HepG2 (cell line): ENCODE data around the gene TRPM1. TPM values are rescaled to one million over a fixed set of nuclear protein-coding genes. Genes with fewer than 3 reads are reported as not detected.

ENCODE experiments used
- ATAC-seq: fragments of 200-7000 bp; cut with Tn5 transposase; 3 replicates; pipeline ENCODE4 v1.9.1; 2020; ENCODE audit warnings: mild to moderate bottlenecking, moderate library complexity
- BruUV-seq: library from RNA; stranded (reverse); fragments of 400-500 nt; replicated peaks from 2 replicates; lab custom pipeline; 2021; lab: Mats Ljungman, UMichigan
- CTCF ChIA-PET: fragments of 300-600 bp; formaldehyde crosslinking; extraction: SDS; loops from one replicate; lab custom pipeline; 2021; ENCODE audit warnings: low total read pairs, inconsistent platforms, low intra/inter-chr PET ratio; lab: Yijun Ruan, JAX
- POLR2A ChIA-PET: fragments of 350-600 bp; sonication (Branson Sonifier 250); formaldehyde crosslinking; loops from one replicate; lab custom pipeline; 2020; ENCODE audit warnings: antibody characterized with exemption, inconsistent platforms; lab: Yijun Ruan, JAX
- DNase-seq: peaks from one replicate; pipeline ENCODE4 v3.0.0-alpha.2; 2015; ENCODE audit warnings: low spot score
- FAIRE-seq: peaks from 3 replicates; lab custom pipeline; 2011; peaks lifted over from hg19 to GRCh38; lab: Jason Lieb, UNC
- H2AFZ ChIP-seq: one replicate; pipeline ENCODE4 v1.6.1; 2011; ENCODE audit warnings: low read length, inconsistent platforms
- H3K27ac ChIP-seq: fragments of 300-600 bp; 3 replicates; pipeline ENCODE4 v1.8.0; 2011; ENCODE audit warnings: mixed run types, mild to moderate bottlenecking, mixed read lengths, low read length, inconsistent platforms; ENCODE audit not compliant: insufficient read depth; ENCODE audit errors: extremely low read length
- H3K27me3 ChIP-seq, 2 experiments: fragments of 200-600 bp in 1 of 2; 2 replicates in 1 of 2; 3 replicates in 1 of 2; pipeline versions ENCODE4 v1.6.0 to v1.8.0; 2011; ENCODE audit warnings: low read length in 2 of 2, mild to moderate bottlenecking in 2 of 2, moderate library complexity in 2 of 2, inconsistent platforms in 1 of 2; ENCODE audit not compliant: insufficient read depth in 2 of 2, control insufficient read depth in 1 of 2
- H3K36me3 ChIP-seq, 2 experiments: fragments of 200-600 bp in 1 of 2; replicated peaks in 1 of 2; 2 replicates in 1 of 2; 3 replicates in 1 of 2; pipeline versions ENCODE4 v1.5.1 to v1.8.0; 2011; ENCODE audit warnings: low read length in 2 of 2, inconsistent platforms in 1 of 2; ENCODE audit not compliant: insufficient read depth in 2 of 2, control insufficient read depth in 1 of 2
- H3K4me1 ChIP-seq: 2 replicates; pipeline ENCODE4 v1.5.1; 2012; ENCODE audit warnings: low read length, inconsistent platforms; ENCODE audit not compliant: insufficient read depth
- H3K4me2 ChIP-seq: 2 replicates; pipeline ENCODE4 v1.6.0; 2011; ENCODE audit warnings: low read depth, low read length, inconsistent platforms
- H3K4me3 ChIP-seq, 3 experiments: fragments of 200-600 bp in 1 of 3; sonication (generic), shearing (Covaris generic) in 1 of 3; replicated peaks in 1 of 3; 2 replicates each; pipeline ENCODE4 v1.5.1; 2011 to 2016; ENCODE audit warnings: low read length in 3 of 3, inconsistent platforms in 2 of 3, low read depth in 2 of 3, mild to moderate bottlenecking in 2 of 3, control low read depth in 1 of 3, mixed read lengths in 1 of 3; ENCODE audit not compliant: insufficient read depth in 1 of 3
- H3K79me2 ChIP-seq: one replicate; pipeline ENCODE4 v1.6.1; 2011; ENCODE audit warnings: low read length, inconsistent platforms; ENCODE audit not compliant: insufficient read depth
- H3K9ac ChIP-seq: 2 replicates; pipeline ENCODE4 v1.6.0; 2011; ENCODE audit warnings: mild to moderate bottlenecking, low read depth, low read length, inconsistent platforms; ENCODE audit not compliant: insufficient read depth
- H3K9me3 ChIP-seq: 2 replicates; pipeline ENCODE4 v1.5.1; 2012; ENCODE audit warnings: mild to moderate bottlenecking, low read length
- H4K20me1 ChIP-seq: 2 replicates; pipeline ENCODE4 v1.6.0; 2011; ENCODE audit warnings: inconsistent platforms, mild to moderate bottlenecking, low read length, moderate library complexity; ENCODE audit not compliant: insufficient read depth
- AGO1 ChIP-seq: fragments of 200-400 bp; formaldehyde crosslinking; IDR thresholded peaks from 2 replicates; pipeline ENCODE4 v1.6.1; 2017; ENCODE audit warnings: mild to moderate bottlenecking, low read depth, low read length, moderate library complexity; ENCODE audit not compliant: poor library complexity, severe bottlenecking
- CEBPG ChIP-seq: IDR thresholded peaks from 2 replicates; pipeline ENCODE4 v1.6.1; 2016
- HDAC2 ChIP-seq: sonication (generic); formaldehyde crosslinking; IDR thresholded peaks from 2 replicates; pipeline ENCODE4 v1.4.0; 2020; ENCODE audit warnings: missing genetic modification reagents
- MAFF ChIP-seq: IDR thresholded peaks from 2 replicates; pipeline ENCODE4 v1.6.1; 2011; ENCODE audit warnings: low read depth, low read length, improper control_type of control experiment
- RCOR2 ChIP-seq: IDR thresholded peaks from 2 replicates; pipeline ENCODE4 v1.6.1; 2016; ENCODE audit warnings: missing biosample characterization, missing genetic modification reagents
- SIX1 ChIP-seq: sonication (generic); formaldehyde crosslinking; IDR thresholded peaks from 2 replicates; pipeline ENCODE4 v1.4.0; 2020; ENCODE audit warnings: missing genetic modification reagents, borderline replicate concordance
- SMAD3 ChIP-seq: sonication (generic); formaldehyde crosslinking; IDR thresholded peaks from 2 replicates; pipeline ENCODE4 v1.4.0; 2020; ENCODE audit warnings: missing genetic modification reagents
- TCF7 ChIP-seq: sonication (generic); IDR thresholded peaks from 2 replicates; pipeline ENCODE4 v1.6.1; 2016; ENCODE audit warnings: antibody characterized with exemption, low read depth
- TFDP2 ChIP-seq: sonication (generic); formaldehyde crosslinking; IDR thresholded peaks from 2 replicates; pipeline ENCODE4 v1.4.0; 2020; ENCODE audit warnings: missing genetic modification reagents
- ZBTB8A ChIP-seq: sonication (generic); formaldehyde crosslinking; IDR thresholded peaks from 2 replicates; pipeline ENCODE4 v1.4.0; 2020; ENCODE audit warnings: mild to moderate bottlenecking, low read depth, missing genetic modification reagents, borderline replicate concordance
- ZFY ChIP-seq: sonication (generic); formaldehyde crosslinking; IDR thresholded peaks from 2 replicates; pipeline ENCODE4 v1.4.0; 2020; ENCODE audit warnings: missing genetic modification reagents
- ZHX2 ChIP-seq, 2 experiments: sonication (generic) in 1 of 2; formaldehyde crosslinking in 1 of 2; IDR thresholded peaks; 2 replicates each; pipeline versions ENCODE4 v1.6.1 to v1.9.0; 2014 to 2022; ENCODE audit warnings: antibody characterized with exemption in 1 of 2, borderline replicate concordance in 1 of 2, inconsistent platforms in 1 of 2, low read depth in 1 of 2, missing genetic modification reagents in 1 of 2
- ZNF235 ChIP-seq: sonication (generic); formaldehyde crosslinking; IDR thresholded peaks from 2 replicates; pipeline ENCODE4 v1.8.1; 2023; ENCODE audit warnings: mild to moderate bottlenecking, missing genetic modification reagents, borderline replicate concordance
- ZNF251 ChIP-seq: sonication (generic); formaldehyde crosslinking; IDR thresholded peaks from 2 replicates; pipeline ENCODE4 v1.9.0; 2021; ENCODE audit warnings: mild to moderate bottlenecking, missing genetic modification reagents
- ZNF335 ChIP-seq: sonication (generic); formaldehyde crosslinking; IDR thresholded peaks from 2 replicates; pipeline ENCODE4 v1.4.0; 2020; ENCODE audit warnings: missing genetic modification reagents
- ZNF546 ChIP-seq: sonication (generic); formaldehyde crosslinking; conservative IDR thresholded peaks from 2 replicates; pipeline ENCODE4 v1.8.1; 2023; ENCODE audit warnings: mild to moderate bottlenecking, missing genetic modification reagents
- ZNF629 ChIP-seq: sonication (generic); formaldehyde crosslinking; conservative IDR thresholded peaks from 2 replicates; pipeline ENCODE4 v1.5.0; 2020; ENCODE audit warnings: missing genetic modification reagents
- WGBS: methylation state at CpG from one replicate; pipeline ENCODE4 v1.1.6; 2017; ENCODE audit warnings: low lambda C conversion rate; 5-methylcytosine and 5-hydroxymethylcytosine counted together
- in situ Hi-C: cut with HindIII; loops from 2 replicates; pipeline ENCODE4 v1.10.0; 2017; ENCODE audit warnings: low pct_unique_long_range_greater_than_20kb; ENCODE audit not compliant: extremely low pct_ligation_motif_present
- intact Hi-C: fragments of 100-400 bp; cut with micrococcal nuclease; formaldehyde crosslinking; loops from one replicate; pipeline ENCODE4 v1.10.0; 2022; ENCODE audit not compliant: unreplicated experiment
- polyA plus RNA-seq, 8 experiments: library from polyadenylated mRNA; depleted of rRNA in 3 of 8; stranded (reverse) in 7 of 8; unstranded in 1 of 8; fragments of >200 nt; fragmentation: Illumina TruSeq in 4 of 8; extraction: Trizol in 4 of 8; gene quantifications; 2 replicates each; pipeline versions ENCODE4 v1.2.1 to v1.2.3, GENCODE V29; 2011 to 2016; ENCODE audit warnings: low read depth in 4 of 8, missing spikeins in 1 of 8, mixed read lengths in 1 of 8; ENCODE audit not compliant: insufficient read depth in 1 of 8
- total RNA-seq, 5 experiments: library from RNA; depleted of rRNA; stranded (reverse); fragments of >200 nt; fragmentation: Illumina TruSeq; extraction: Trizol; gene quantifications; 2 replicates each; pipeline ENCODE4 v1.2.3, GENCODE V29; 2016; ENCODE audit warnings: low read depth in 1 of 5
- TF ChIP-seq, protein P1 (sequence below): sonication (generic); formaldehyde crosslinking; IDR thresholded peaks from 2 replicates; pipeline ENCODE4 v1.4.0; 2020; ENCODE audit warnings: missing genetic modification reagents

TRPM1 gene
- total and polyA plus RNA-seq, 2 of the 13 experiments (the other 11 are each of a cell fraction or from before 2014, with no cell fraction given): not detected

DNA sequence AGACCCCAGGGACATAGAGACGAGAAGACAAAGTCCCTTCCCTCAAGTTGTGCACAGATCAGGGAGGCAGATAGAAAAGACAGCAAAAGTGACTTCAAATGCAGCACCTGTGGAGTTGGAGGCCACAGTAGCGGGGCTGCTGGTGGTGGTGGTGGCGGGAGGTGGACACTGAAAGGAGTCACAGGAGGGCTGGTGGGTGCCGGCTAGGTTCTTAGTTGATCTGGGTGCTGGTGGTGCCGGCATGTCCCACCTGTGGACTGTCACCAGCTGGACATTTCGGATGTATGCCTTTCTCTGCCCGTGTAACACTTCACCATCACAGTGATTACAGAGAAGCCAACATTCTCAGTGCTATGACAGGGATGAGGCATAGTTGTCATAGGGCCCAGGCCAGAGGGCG is 60.9 kb downstream of the TRPM1 start:
- ChIA-PET CTCF (no interaction called here), POLR2A (no interaction called here)
- H3K79me2 ChIP-seq: no peaks in the 10 kb centered on the region
- H3K9ac ChIP-seq: no peak overlapping the region
- no peaks in the 10 kb centered on the region for H3K4me1 ChIP-seq
- BruUV-seq: no TSS peak
- TF ChIP-seq ZBTB8A (CRISPR knock-in tag): no peak
- TF ChIP-seq ZNF251 (CRISPR knock-in tag): no peak
- no peak for TF ChIP-seq CEBPG
- no peak for TF ChIP-seq TCF7
- TF ChIP-seq SMAD3: no peak
- TF ChIP-seq MAFF: no peak
- TF ChIP-seq, protein P1, sequence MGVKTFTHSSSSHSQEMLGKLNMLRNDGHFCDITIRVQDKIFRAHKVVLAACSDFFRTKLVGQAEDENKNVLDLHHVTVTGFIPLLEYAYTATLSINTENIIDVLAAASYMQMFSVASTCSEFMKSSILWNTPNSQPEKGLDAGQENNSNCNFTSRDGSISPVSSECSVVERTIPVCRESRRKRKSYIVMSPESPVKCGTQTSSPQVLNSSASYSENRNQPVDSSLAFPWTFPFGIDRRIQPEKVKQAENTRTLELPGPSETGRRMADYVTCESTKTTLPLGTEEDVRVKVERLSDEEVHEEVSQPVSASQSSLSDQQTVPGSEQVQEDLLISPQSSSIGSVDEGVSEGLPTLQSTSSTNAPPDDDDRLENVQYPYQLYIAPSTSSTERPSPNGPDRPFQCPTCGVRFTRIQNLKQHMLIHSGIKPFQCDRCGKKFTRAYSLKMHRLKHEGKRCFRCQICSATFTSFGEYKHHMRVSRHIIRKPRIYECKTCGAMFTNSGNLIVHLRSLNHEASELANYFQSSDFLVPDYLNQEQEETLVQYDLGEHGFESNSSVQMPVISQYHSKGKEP (CRISPR knock-in tag): no peak
- no peak for TF ChIP-seq ZNF235
- no peak for TF ChIP-seq SIX1 (CRISPR knock-in tag)
- TF ChIP-seq ZHX2 (IDR thresholded peaks at IDR 0.05; ENCODE audit: low read depth): no peak
- TF ChIP-seq ZHX2 (CRISPR knock-in tag; IDR thresholded peaks at IDR 0.05; ENCODE audit: borderline replicate concordance): no peak
- no peak for TF ChIP-seq HDAC2 (CRISPR knock-in tag)
- TF ChIP-seq TFDP2 (CRISPR knock-in tag): no peak
- no peak for TF ChIP-seq ZNF335 (CRISPR knock-in tag)
- TF ChIP-seq ZFY: no peak
- TF ChIP-seq RCOR2 (CRISPR knock-in tag): no peak
- no peak for TF ChIP-seq ZNF546
- TF ChIP-seq AGO1: no peak
- TF ChIP-seq ZNF629 (CRISPR knock-in tag): no peak
- no peaks in the 10 kb centered on the region for H3K36me3 ChIP-seq
- H3K4me3 ChIP-seq: no peak overlapping the region
- ATAC-seq (no peak), FAIRE-seq (no peak), DNase-seq (no peak)
- in situ Hi-C loops: no loop called here
- WGBS: 37% methylated on average over 5 of the region's 8 CpGs
- intact Hi-C loops: no loop called here
- H4K20me1 ChIP-seq: no peaks in the 10 kb centered on the region
- H3K4me2 ChIP-seq: no peak overlapping the region
- H3K9me3 ChIP-seq: no peaks in the 10 kb centered on the region
- H3K27ac ChIP-seq: no peak overlapping the region
- no peaks in the 10 kb centered on the region; a peak in 1 of 5 replicates for H3K27me3 ChIP-seq
- no peak overlapping the region for H2AFZ ChIP-seq
